Activated CD4-positive, alpha-beta T cell treated with anti-CD3 and anti-CD28 coated beads, Interleukin-2, amount 50 U/mL, for 16 hours (primary cell): Measurements from ENCODE around the gene POLA1.
"Not testable (repeated sequence)": the region's sequence is repeated elsewhere in the genome, so short reads cannot be mapped to it uniquely, and the experiment has no call there.

ENCODE experiments used
- DNase-seq: peaks from one replicate; pipeline ENCODE4 v3.0.0-alpha.2; 2020

The POLA1 gene

GRCh38 chrX:24799078-24799477 lies 105.4 kb downstream of the POLA1 start:
- no peak for DNase-seq

- DNase-seq: no peak
These were observed 105.8 kb downstream of the POLA1 start for GRCh38 chrX:24799565-24799964.

GRCh38 chrX:24805201-24805600 lies 111.5 kb downstream of the POLA1 start:
- DNase-seq: no peak

- DNase-seq: not testable (repeated sequence)
These were observed 126.1 kb downstream of the POLA1 start for GRCh38 chrX:24819807-24820206.

GRCh38 chrX:24828147-24828546 lies 134.4 kb downstream of the POLA1 start:
- no peak for DNase-seq

- DNase-seq: no peak
These were observed 134.9 kb downstream of the POLA1 start for GRCh38 chrX:24828600-24828999.

- no peak for DNase-seq
These were observed 140.0 kb downstream of the POLA1 start for GRCh38 chrX:24833695-24834094.

- DNase-seq: no peak
These were observed 144.2 kb downstream of the POLA1 start for GRCh38 chrX:24837966-24838365.

- DNase-seq: peak; percentile 39
These were observed 144.9 kb downstream of the POLA1 start for GRCh38 chrX:24838629-24839028.

- no peak for DNase-seq
These were observed 145.6 kb downstream of the POLA1 start for GRCh38 chrX:24839331-24839730.

GRCh38 chrX:24842486-24842885 lies 148.8 kb downstream of the POLA1 start:
- no peak for DNase-seq

GRCh38 chrX:24846550-24847150 lies 152.9 kb downstream of the POLA1 start:
- no peak for DNase-seq

- DNase-seq: no peak
These were observed 157.6 kb downstream of the POLA1 start for GRCh38 chrX:24851289-24851688.

GRCh38 chrX:24851780-24852179 lies 158.1 kb downstream of the POLA1 start:
- DNase-seq: no peak

GRCh38 chrX:24858004-24858746 lies 164.5 kb downstream of the POLA1 start:
- no peak for DNase-seq

GRCh38 chrX:24859211-24859841 lies 165.6 kb downstream of the POLA1 start:
- DNase-seq: no peak

GRCh38 chrX:24860140-24860539 lies 166.4 kb downstream of the POLA1 start:
- no peak for DNase-seq

- no peak for DNase-seq
These were observed 168.6 kb downstream of the POLA1 start for GRCh38 chrX:24862343-24862742.

- not testable (repeated sequence) for DNase-seq
These were observed 170.1 kb downstream of the POLA1 start for GRCh38 chrX:24863779-24864178.

GRCh38 chrX:24870143-24870542 lies 176.4 kb downstream of the POLA1 start:
- no peak for DNase-seq

GRCh38 chrX:24874604-24875247 lies 181.0 kb downstream of the POLA1 start:
- no peak for DNase-seq

- DNase-seq: no peak
These were observed 183.0 kb downstream of the POLA1 start for GRCh38 chrX:24876530-24877287.

GRCh38 chrX:24877288-24877664 lies 183.6 kb downstream of the POLA1 start:
- DNase-seq: no peak
